Peyer's patch (tissue), 4 donors: Measurements from ENCODE around the gene EQTN.

ENCODE experiments used
- CTCF ChIP-seq, 6 experiments: fragments of 450-650 bp in 4 of 6; fragments of 200-600 bp in 2 of 6; sonication (generic) in 1 of 6; IDR thresholded peaks; one replicate each; pipeline ENCODE4 v1.5.1; 2017 to 2019; ENCODE audit warnings: antibody characterized with exemption in 6 of 6, mild to moderate bottlenecking in 3 of 6, moderate library complexity in 1 of 6
- POLR2A ChIP-seq, 2 donors: fragments of 450-650 bp; IDR thresholded peaks; one replicate each; pipeline ENCODE4 v1.5.1; 2017; ENCODE audit warnings: antibody characterized with exemption in 2 of 2, mild to moderate bottlenecking in 2 of 2, moderate library complexity in 2 of 2

- TF ChIP-seq CTCF (IDR thresholded peaks at IDR 0.05) (no peak), POLR2A (IDR thresholded peaks at IDR 0.05) (no peak)
Observed at GRCh38 chr9:27297050-27297449, at the start of gene EQTN.
